ENCODE results near the gene RCOR3. TPM values are rescaled to one million over a fixed set of nuclear protein-coding genes. Genes with fewer than 3 reads are reported as not detected.

The RCOR3 gene
- polyA plus RNA-seq, 4 donors, result 64.6 to 109 (median 86.2) TPM

Other genes starting within 250 kb of the RCOR3 start
- gene KCNH1, start 125.2 kb upstream of the RCOR3 start, polyA plus RNA-seq (ENCODE audit: insufficient read length in 4 of 4), result under 1 TPM; 0.24 to 0.33 (median 0.31) TPM
- gene TRAF5, start 67.5 kb downstream of the RCOR3 start, polyA plus RNA-seq (ENCODE audit: insufficient read length in 4 of 4), result 10 to 100 TPM; 10.6 to 27.7 (median 18.1) TPM
- gene RD3, start 232.8 kb downstream of the RCOR3 start, polyA plus RNA-seq (ENCODE audit: insufficient read length in 4 of 4), result under 1 TPM; 0.24 to 0.46 (median 0.33) TPM